Fibroblast of skin of back (primary cell): Measurements from ENCODE around the gene SAMD10.

Source experiments
- DNase-seq: peaks from one replicate; pipeline ENCODE4 v3.0.0-alpha.2; 2013

The SAMD10 gene

DNA sequence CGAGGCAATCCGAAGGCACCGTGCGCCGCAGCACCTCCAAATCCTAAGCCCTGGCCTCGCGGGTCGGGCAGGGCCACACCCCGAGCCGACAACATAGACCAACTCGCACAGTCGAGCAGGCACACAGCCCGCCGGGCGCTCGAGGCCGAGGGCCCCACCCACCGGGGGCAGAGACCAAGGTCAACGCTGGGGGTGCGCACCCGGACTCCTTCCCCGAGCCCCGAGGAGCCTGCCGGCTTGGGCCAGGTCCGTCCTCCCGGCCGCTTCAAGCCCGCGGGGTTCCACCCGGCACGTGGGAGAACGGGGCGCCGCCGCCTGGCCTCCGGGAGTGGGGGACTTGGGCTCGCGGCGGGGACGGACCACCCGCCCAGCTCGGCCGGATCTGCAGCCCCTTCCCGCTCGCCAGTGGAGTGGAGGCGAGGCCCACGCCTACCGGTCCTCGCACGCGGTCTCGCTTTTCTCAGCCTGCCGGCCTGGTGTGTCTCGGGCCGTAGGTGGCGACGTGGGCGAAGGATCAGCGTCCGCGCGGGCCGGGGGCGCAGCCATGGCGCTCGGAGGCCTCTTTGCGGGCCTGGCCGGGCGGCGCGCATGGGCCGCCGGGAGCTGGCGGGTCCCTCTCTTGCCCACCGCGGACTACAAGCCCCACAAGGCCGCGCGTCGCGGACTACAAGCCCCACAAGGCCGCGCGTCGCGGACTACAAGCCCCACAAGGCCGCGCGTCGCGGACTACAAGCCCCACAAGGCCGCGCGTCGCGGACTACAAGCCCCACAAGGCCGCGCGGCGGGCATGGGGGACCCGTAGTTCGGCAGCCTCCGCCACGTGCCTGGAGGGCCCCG, 23.4 kb downstream of the SAMD10 start, which contains the start of gene UCKL1:
Gene UCKL1, minus strand, starts transcription at position 590 of the 837 bp plus-strand sequence. Its CDS starts 44 bp downstream, at position 546.
- peak; percentile 87 for DNase-seq

DNA sequence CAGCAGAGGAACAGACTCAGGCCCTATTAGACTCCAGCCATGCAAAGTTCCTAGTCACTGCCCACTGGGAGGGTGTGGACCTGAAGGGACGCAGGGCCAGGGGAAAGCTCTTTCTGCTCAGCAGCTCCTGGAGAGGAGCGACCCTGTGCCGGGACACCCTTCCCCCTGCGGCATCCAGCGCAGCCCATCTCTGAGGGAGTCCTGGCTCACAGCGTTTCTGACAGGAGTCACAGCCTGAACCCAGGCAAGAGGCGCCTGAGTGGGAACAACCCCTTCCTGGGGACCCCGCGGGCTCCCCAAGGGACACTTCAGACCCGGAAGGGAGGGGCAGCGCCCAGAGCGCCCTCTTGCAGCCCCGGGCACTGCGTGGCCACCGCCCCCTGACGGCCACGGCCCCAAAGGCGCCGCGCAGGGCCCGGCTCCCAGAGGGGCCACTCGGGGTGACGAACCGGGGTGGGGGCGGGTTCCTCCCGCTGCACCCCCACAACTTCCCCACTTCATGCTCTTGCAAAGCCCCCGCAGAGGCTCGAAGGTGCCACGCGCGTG, 24.1 kb downstream of the SAMD10 start:
- peak; percentile 39 for DNase-seq

DNA sequence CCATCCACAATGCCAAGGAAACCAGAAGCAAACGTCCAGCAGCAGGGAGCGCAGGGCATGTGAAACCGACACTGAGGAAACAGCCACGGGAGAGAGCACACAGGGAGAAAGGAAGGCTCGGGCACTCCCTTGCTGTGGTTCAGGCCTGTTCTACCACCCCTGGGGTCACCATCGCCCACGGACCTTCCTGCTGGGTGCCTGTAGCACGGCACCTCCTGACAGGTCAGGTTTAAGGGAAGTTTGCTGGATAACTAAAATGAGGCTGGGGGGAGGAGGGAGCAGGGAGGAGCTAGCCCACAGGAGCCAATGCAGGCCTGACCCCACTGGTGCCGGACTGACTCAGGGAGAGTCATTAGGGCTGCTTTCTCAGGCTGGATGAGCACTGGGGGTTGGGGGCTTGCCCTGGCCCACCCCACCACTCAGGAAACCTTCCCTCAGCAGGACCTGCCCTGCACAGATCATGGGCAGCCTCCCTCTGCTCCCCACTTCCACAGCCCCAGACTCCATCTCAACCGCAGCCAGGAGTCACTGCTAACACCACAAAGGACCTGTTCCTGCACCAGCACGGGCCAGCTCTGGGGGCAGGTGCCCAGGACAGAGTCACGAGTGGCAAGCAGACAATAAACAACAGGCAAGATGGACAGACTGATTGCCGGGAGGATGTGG, 25.5 kb downstream of the SAMD10 start:
- no peak for DNase-seq

- DNase-seq = no peak
Observed at GRCh38 chr20:63952769-63953168, 26.7 kb downstream of the SAMD10 start.

DNA sequence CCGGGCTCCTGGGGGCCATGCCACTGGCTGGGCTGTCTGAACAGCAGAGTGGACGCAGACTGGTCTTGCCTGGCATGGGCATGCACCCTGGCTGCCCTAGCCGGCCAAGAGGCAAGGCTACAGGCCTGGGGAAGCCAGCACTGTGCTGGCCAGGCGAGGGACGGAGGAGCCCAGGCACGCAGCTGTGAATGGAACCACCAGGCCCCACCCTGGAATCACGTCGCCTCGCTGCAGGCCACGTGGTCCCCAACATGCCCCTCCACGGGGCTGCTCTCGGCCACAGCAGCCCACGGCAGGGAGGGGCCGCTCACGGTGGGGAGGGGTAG, 27.3 kb downstream of the SAMD10 start:
- no peak for DNase-seq

DNA sequence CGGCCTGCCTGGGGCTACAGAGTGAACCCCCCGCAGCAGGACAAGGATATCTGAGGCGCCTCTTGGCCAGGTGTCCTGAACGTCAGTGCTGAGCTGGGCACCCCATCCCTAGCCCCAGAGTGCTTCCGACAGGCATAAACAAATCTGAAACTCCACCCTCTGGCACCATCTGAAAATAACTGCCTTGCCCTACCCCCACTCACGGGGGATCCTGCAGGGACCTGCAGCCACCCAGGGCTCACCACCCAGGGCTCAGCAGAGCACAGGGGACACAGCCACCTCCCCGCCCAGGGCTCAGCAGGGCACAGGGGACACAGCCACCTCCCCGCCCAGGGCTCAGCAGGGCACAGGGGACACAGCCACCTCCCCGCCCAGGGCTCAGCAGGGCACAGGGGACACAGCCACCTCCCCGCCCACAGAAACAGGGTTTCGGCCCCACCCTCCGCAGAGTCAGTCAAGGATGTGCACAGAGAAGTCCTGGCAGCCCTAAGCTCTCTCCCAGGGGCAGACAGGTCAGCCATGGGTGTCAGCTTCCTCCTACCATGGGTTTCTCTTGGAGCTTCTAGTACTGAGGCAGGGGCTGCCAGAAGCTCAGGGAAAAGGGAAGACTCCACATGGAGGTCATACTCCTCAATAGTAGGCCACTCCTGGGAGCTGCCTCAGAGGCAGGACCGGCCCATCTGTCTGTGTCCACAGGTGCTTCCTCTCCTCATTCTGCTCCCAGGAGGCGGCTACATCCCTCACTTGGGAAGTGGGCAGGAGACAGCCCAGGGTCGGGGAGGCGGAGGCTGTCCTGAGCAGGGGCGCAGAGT, 27.8 kb downstream of the SAMD10 start:
- DNase-seq = no peak

DNA sequence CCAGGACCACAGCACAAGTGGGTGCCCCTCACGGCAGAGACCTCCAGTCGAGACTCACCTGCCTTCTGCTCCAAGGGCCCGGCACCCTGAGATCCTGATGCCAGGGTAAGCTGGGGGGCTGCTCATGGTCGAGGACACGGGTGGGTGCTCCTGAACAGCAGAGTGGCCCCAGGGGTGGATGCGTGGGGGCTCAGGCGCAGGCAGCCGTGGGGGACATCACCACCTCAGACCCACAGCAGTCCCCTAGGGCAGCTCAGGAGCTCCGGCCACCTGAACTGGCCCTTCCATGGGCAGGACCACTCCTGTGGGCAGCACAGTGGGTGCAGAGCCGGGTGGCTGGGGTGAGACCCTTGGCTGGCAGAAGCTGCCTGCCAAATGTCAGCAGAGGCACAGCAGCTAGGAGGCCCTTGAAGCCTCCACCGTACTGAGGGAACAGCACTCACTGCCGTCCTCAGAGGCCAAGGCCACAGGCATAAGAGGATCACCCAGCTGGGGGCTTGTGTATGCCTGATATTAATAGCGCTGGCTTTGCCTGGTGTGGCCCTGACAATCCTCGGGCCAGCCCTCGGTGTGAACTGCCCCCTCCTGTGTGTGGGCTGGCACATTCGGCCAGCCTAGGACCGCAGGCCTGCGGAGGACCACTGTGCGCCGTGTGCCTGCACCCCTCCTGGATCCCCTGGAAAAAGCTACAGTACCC, 28.6 kb downstream of the SAMD10 start:
- DNase-seq = no peak

GRCh38 chr20:63947638-63948456, 31.6 kb downstream of the SAMD10 start:
- DNase-seq = no peak

DNA sequence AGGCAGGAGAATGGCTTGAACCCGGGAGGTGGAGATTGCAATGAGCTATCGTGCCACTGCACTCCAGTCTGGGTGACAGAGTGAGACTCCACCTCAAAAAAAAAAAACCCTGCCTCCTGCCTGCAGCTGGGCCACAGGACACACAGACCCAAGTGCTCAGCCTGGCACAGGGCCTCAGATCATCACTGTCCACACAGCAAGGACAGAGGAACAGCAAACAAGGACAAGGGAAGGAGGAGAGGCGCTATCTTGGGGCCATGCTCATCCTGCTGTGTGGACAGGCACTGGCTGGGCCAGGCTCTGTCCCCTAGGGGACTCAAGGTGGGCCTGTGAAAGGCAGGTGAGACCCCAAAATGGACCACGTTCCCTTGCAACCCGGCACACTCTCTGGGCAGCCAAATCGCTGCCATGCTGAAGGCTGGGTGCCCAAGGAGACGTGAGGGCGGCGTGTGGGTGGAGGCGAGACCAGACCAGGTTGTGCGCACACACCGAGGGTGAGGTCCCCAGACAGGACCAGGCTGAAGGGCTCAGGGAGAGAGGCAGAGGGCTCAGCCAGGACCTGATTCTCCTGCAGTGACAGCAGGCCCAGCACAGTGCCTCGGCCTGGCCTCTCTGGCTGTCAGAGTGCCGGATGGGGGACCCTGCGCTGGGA, 32.3 kb downstream of the SAMD10 start:
- no peak for DNase-seq

GRCh38 chr20:63945921-63946920, 33.2 kb downstream of the SAMD10 start:
- DNase-seq = no peak

GRCh38 chr20:63945031-63945658, 34.3 kb downstream of the SAMD10 start:
- DNase-seq = no peak

DNA sequence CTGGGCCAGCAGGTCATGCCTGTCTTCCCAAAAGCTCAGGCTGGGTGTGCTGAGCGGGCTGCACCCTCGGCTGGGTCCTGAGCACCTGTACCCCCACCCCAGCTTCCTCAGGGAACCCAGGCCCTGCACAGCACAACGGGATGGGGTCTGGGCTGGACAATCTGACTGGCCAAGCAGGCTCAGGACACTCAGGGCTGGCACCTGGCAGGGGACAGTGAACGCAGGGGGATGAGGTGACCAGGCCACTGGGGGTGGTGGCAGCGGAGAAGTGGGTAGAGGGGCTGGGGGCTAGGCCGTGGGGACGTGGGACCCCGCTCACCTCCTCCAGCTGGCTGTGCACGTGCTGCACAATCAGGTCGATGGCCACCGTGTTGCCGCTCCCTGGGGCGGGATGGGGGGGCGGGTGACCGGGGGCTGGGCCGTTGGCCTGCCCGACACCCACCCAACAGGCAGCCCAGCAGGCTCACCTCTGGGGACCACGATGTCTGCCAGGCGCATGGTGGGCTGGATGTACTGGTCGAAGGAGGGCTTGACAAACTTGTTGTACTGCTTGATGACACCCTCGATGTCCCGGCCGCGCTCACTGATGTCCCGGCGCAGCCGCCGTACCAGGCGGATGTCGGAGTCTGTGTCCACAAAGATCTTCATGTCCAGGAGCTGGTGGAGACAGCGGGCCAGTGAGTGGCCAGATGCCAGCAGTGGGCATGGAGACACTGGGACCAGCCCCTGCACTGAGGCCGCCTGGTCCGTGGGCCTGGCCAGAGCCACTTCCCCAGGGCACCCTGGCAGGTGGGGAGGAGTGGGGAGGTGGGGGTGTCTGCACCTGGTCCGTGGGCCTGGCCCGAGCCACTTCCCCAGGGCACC, 35.1 kb downstream of the SAMD10 start:
- no peak for DNase-seq

DNA sequence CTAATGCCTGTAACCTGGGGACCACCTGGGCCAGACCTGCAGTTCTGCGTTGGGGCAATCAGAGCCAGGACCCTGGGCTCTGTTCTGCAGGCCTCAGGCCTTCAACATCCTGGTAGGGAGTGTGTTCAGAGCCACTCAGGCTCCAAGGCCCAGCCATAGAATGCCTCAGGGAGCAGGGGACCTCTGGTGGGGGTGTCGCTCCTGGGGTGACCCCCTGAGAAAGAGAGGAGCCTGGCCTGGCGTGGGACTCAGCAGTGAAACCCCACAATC, 35.7 kb downstream of the SAMD10 start:
- DNase-seq = no peak

DNA sequence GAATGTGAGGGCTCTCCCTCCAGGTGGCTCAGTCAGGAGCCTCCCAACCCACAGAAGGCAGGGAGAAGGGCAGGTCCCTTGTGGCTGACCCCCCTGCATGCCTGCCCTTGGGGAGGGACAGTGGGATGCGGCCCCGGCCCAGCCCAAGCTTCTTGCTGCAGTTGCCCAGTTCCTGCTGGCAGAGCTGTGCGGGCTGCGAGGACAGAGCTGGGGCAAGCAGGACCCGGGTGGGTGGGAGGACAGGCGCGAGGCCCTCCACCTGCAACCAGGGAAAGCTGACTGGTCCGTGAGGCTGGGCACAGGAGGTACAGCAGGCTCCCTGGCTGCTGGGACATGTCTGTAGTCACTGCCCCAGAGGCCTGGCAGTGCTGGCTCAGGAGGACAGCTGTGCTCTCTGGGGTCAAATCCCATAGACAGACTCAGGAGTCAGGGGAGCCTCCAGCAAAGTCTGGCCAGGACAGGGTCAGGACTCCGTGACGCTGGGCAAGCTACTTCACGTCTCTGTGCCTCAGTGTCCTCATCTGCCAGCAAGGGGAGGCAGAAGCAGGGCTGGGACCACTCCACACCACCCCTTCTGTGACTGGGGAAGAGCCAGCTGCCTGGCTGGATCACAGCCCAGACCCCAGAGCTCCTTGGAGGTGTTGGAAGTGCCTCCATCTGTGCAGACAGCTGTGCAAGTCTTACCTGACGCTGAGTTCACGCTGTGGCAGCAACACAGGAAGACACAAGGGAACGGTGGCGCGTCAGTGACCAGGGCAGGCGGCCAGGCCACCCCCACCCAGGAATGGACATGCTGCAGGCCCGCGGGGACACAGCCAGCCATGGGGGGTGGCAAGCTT, 36.3 kb downstream of the SAMD10 start:
- DNase-seq = no peak

DNA sequence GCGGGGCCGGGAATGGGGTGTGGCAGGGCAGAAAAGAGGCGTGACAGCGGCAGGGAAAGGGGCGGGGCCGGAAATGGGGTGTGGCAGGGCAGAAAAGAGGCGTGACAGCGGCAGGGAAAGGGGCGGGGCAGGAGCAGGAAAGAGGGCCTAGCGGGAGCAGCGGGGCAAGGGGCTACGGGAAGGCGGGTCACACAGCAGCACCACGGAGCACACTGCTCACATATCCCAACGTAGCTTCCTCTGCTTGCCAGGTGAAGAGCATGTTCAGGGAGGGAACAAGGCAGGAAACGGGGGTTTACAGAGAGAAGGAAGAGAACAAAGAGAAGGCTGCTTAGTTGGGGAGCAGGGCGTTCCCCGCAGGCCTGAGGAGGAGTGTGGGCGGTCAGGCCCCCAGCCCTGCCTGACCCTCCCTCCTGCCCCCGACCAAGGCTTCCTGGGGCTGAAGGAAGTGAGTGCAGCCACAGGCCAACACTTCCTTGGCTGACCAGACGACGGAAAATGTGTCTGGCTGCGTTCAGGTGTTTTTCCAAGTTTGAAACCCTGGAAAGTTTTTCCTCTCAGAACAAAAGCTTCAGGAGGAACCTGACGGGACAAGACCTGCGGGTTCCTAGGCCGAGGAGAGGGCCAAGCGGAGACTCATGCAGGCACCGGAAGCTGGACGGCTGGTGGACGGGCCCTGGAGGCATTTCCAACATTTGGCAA, 37.0 kb downstream of the SAMD10 start:
- no peak for DNase-seq

DNA sequence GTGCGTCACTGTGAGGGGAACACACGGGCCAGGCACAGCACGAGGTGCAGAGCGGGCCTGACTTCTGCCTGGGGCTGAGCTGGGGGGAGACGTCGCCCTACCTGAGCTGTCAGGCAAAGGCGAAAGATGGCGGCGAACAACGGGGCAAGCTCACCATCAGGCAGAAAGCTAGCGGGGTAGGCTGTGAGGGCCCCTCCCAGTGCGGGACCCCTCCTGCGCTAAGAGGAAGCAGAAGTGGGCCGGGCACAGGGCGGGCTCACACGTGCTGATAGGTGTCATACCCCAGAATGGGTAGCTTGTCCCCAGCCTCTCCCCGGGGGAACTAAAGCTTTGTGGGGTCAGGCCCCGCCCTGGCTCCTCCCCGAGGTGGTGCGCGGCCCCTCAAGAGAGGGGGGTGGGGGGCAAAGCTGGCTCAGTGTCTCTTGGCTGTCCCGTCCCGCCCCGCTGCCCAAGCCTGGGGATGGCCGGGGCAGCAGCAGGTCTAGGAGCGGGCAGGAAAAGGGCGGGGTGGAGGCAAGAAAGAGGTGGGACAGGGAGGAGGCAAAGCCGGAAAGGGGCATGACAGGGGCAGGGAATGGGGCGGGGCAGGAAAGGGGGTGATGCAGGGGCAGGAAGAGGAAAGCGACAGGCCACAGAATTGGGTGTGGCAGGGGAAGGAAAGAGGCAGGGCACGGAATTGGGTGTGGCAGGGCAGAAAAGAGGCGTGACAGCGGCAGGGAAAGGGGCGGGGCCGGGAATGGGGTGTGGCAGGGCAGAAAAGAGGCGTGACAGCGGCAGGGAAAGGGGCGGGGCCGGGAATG, 38.0 kb downstream of the SAMD10 start:
- DNase-seq = peak; percentile 28
